ENCODE results near the gene MAN1A1.

GRCh38 chr6:119280668-119281067 is 68.9 kb downstream of the MAN1A1 start:
- TF ChIP-seq, protein P1, sequence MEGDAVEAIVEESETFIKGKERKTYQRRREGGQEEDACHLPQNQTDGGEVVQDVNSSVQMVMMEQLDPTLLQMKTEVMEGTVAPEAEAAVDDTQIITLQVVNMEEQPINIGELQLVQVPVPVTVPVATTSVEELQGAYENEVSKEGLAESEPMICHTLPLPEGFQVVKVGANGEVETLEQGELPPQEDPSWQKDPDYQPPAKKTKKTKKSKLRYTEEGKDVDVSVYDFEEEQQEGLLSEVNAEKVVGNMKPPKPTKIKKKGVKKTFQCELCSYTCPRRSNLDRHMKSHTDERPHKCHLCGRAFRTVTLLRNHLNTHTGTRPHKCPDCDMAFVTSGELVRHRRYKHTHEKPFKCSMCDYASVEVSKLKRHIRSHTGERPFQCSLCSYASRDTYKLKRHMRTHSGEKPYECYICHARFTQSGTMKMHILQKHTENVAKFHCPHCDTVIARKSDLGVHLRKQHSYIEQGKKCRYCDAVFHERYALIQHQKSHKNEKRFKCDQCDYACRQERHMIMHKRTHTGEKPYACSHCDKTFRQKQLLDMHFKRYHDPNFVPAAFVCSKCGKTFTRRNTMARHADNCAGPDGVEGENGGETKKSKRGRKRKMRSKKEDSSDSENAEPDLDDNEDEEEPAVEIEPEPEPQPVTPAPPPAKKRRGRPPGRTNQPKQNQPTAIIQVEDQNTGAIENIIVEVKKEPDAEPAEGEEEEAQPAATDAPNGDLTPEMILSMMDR (IDR thresholded peaks at IDR 0.05) = no peak
- no peak for TF ChIP-seq POLR2A (IDR thresholded peaks at IDR 0.05)

Measured in body of pancreas (tissue), 4 donors.